Measurements from ENCODE around the gene EDDM13.
"Not testable (repeated sequence)": the region's sequence is repeated elsewhere in the genome, so short reads cannot be mapped to it uniquely, and the experiment has no call there.

The EDDM13 gene

DNA sequence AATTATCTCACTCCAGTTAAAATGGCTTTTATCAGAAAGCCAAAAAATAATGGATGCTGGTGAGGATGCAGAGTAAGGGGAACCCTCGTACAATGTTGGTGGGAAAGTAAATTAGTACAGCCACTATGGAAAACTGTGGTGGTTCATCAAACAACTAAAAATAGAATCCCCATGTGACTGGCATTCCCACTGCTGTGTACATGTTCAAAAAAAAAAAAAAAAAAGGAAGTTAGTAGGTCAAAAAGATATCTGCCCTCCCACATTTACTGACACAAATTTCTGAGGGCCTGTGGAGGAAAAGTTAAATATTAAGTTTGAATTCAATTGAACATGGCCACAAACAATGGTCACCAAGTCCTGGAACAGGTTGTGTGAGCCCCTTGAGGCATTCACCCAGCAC is 51.9 kb downstream of the EDDM13 start:
- DNase-seq (ENCODE audit: low read depth), result no peak
- H3K36me3 ChIP-seq (ENCODE audit: control insufficient read depth, insufficient read depth, low read length, severe bottlenecking), result no peaks in the 10 kb centered on the region

DNA sequence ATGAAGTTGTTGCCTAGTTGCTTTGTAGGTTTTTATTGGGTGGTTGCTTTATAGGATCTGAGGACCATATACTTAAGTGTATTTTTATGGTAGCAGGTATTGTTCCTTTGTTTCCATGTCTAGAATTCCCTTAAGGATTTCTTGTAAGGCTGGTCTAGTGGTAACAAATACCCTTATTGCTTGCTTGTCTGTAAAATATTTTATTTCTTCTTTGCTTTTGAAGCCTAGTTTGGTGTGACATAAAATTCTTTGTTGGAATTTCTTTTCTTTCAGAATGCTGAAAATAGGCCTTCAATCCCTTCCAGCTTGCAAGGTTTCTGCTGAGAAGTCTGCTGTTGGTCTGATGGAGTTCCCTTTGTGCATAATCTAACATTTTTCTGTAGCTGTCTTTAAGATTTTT is 60.1 kb downstream of the EDDM13 start:
- Histone ChIP-seq H3K27me3 (replicated peaks; ENCODE audit: control insufficient read depth, insufficient read depth, low read length) (no peaks in the 10 kb centered on the region), H3K4me1 (ENCODE audit: control insufficient read depth, insufficient read depth, low read length) (no peaks in the 10 kb centered on the region), H3K9ac (ENCODE audit: low read length) (no peak overlapping the region), H3K4me3 (ENCODE audit: low read length) (no peak overlapping the region), H3K9me3 (ENCODE audit: control insufficient read depth, low read length) (no peaks in the 10 kb centered on the region), H3K36me3 (ENCODE audit: control insufficient read depth, insufficient read depth, low read length, severe bottlenecking) (no peaks in the 10 kb centered on the region)
- no peak for DNase-seq (ENCODE audit: low read depth)

More for the DNA sequence above, 51.9 kb downstream of the EDDM13 start:
- no peak overlapping the region for H3K4me3 ChIP-seq (ENCODE audit: low read length)
- H3K4me1 ChIP-seq (ENCODE audit: control insufficient read depth, insufficient read depth, low read length), result no peaks in the 10 kb centered on the region
- H3K9me3 ChIP-seq (ENCODE audit: control insufficient read depth, low read length), result no peaks in the 10 kb centered on the region
- no peaks in the 10 kb centered on the region for H3K27me3 ChIP-seq (replicated peaks; ENCODE audit: control insufficient read depth, insufficient read depth, low read length)
- H3K9ac ChIP-seq (ENCODE audit: low read length), result no peak overlapping the region

DNA sequence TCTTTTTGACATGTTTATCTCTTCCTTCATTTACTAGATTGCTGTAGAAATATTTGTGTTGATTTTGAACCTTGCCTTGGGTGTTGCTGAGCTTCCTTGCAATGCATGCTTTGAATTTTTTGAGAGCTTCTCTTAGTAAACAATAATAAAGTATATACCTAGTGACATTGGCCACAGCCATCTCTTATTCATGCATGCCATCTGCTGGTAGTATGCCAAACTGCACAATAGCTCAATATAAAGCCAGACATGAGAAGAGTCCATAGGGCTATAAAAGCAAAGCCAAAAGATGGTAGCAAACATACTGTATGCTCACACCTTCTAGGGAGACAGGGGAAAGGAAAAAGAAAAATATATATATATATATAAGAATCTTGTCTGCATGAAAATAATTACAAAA is 61.0 kb downstream of the EDDM13 start:
- Histone ChIP-seq H3K27me3 (replicated peaks; ENCODE audit: control insufficient read depth, insufficient read depth, low read length) (no peaks in the 10 kb centered on the region), H3K4me1 (ENCODE audit: control insufficient read depth, insufficient read depth, low read length) (no peaks in the 10 kb centered on the region), H3K4me3 (ENCODE audit: low read length) (no peak overlapping the region), H3K36me3 (ENCODE audit: control insufficient read depth, insufficient read depth, low read length, severe bottlenecking) (no peaks in the 10 kb centered on the region), H3K9me3 (ENCODE audit: control insufficient read depth, low read length) (no peaks in the 10 kb centered on the region), H3K9ac (ENCODE audit: low read length) (no peak overlapping the region)
- peak; percentile 54 for DNase-seq (ENCODE audit: low read depth)

DNA sequence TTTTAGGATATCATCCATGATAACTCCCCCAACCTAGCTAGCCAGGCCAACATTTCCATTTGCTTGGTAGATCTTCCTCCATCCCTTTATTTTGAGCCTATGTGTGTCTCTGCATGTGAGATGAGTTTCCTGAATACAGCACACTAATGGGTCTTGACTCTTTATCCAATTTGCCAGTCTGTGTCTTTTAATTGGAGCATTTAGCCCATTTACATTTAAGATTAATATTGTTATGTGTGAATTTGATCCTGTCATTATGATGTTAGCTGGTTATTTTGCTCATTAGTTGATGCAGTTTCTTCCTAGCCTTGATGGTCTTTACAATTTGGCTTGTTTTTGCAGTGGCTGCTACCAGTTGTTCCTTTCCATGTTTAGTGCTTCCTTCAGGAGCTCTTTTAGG is 62.8 kb downstream of the EDDM13 start:
- H3K27me3 ChIP-seq (replicated peaks; ENCODE audit: control insufficient read depth, insufficient read depth, low read length); DNase-seq (ENCODE audit: low read depth); H3K9ac ChIP-seq (ENCODE audit: low read length); H3K4me1 ChIP-seq (ENCODE audit: control insufficient read depth, insufficient read depth, low read length); H3K9me3 ChIP-seq (ENCODE audit: control insufficient read depth, low read length); H3K36me3 ChIP-seq (ENCODE audit: control insufficient read depth, insufficient read depth, low read length, severe bottlenecking); H3K4me3 ChIP-seq (ENCODE audit: low read length): not testable (repeated sequence)

DNA sequence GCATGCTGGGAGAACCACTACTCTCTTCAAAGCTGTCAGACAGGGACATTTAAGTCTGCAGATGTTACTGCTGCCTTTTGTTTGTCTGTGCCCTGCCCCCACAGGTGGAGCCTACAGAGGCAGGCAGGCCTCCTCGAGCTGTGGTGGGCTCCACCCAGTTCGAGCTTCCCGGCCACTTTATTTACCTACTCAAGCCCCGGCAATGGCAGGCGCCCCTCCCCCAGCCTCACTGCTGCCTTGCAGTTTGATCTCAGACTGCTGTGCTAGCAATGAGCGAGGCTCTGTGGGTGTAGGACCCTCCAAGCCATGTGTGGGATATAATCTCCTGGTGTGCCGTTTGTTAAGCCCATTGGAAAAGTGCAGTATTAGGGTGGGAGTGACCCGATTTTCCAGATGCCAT is 64.5 kb downstream of the EDDM13 start:
- H3K36me3 ChIP-seq (ENCODE audit: control insufficient read depth, insufficient read depth, low read length, severe bottlenecking); H3K4me1 ChIP-seq (ENCODE audit: control insufficient read depth, insufficient read depth, low read length); H3K9me3 ChIP-seq (ENCODE audit: control insufficient read depth, low read length); H3K4me3 ChIP-seq (ENCODE audit: low read length); H3K27me3 ChIP-seq (replicated peaks; ENCODE audit: control insufficient read depth, insufficient read depth, low read length); H3K9ac ChIP-seq (ENCODE audit: low read length); DNase-seq (ENCODE audit: low read depth): not testable (repeated sequence)

DNA sequence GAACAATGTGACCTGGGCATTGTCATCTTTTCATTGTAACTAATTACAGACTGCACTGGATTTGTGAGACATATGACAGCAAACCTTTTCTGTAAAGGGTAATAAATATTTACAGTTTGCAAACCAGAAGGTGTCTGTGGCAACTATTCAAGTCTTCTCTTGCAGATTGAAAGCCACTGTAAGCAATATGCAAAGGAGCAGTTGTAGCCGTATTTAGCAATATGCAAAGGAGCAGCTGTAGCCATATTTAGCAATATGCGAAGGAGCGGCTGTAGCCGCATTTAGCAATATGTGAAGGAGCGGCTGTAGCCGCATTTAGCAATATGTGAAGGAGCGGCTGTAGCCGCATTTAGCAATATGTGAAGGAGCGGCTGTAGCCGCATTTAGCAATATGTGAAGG is 66.5 kb downstream of the EDDM13 start:
- peaks cover 11% of the 10 kb centered on the region for H3K9me3 ChIP-seq (ENCODE audit: control insufficient read depth, low read length)
- not testable (repeated sequence) for H3K4me3 ChIP-seq (ENCODE audit: low read length); DNase-seq (ENCODE audit: low read depth); H3K9ac ChIP-seq (ENCODE audit: low read length); H3K4me1 ChIP-seq (ENCODE audit: control insufficient read depth, insufficient read depth, low read length); H3K27me3 ChIP-seq (replicated peaks; ENCODE audit: control insufficient read depth, insufficient read depth, low read length); H3K36me3 ChIP-seq (ENCODE audit: control insufficient read depth, insufficient read depth, low read length, severe bottlenecking)

DNA sequence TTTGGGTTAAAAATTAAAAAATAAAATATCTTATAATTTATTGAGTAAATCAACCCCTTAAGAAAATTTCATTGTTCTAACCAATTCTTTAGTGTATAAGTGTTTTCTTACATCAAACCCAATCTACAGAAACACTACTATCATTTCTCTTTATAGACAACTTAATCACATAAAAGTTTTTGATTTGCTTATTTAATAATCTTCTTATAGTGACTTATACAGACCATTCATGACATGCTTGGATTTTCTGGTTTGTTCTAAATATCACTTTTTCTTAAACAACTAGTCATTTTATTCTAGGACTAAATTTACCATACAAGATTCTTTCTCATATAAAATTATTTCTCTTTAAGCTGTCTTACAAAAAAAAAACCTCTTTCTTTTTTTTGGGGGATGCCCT is 69.4 kb downstream of the EDDM13 start:
- Histone ChIP-seq H3K4me1 (ENCODE audit: control insufficient read depth, insufficient read depth, low read length) (no peaks in the 10 kb centered on the region), H3K9me3 (ENCODE audit: control insufficient read depth, low read length) (peaks cover 11% of the 10 kb centered on the region), H3K9ac (ENCODE audit: low read length) (no peak overlapping the region), H3K4me3 (ENCODE audit: low read length) (no peak overlapping the region), H3K36me3 (ENCODE audit: control insufficient read depth, insufficient read depth, low read length, severe bottlenecking) (no peaks in the 10 kb centered on the region), H3K27me3 (replicated peaks; ENCODE audit: control insufficient read depth, insufficient read depth, low read length) (no peaks in the 10 kb centered on the region)
- DNase-seq (ENCODE audit: low read depth), result no peak

DNA sequence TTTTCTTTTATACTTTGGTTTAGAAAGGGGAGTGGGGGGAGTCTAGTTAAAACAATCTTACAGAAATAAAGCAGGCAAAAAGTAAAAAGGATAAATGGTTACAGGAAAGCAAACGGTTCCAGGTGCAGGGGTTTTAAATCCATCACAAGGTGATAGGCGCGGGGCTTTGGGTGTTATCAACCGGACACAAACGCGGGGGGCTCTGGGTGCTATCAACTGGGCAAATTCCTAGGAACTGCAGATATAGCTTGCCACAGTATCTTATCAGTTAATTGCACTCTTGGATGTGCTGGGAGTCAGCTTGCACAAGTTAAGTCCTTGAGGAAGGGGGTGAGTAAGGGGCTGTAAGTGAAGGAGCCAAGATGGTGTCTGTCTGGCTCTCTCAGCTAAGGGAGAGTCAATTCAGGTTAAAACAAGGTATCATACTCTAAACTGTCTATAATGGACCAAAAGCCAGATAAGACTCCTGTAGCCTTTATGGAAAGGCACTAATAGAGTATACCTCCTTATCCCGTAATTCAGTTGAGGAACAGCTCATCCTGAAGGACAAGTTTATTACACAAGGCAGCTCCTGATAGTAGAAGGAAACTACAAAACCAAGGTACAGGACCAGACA is 74.7 kb downstream of the EDDM13 start:
- no peak for DNase-seq (ENCODE audit: low read depth)
- H3K9me3 ChIP-seq (ENCODE audit: control insufficient read depth, low read length), result peaks cover 8% of the 10 kb centered on the region
- H3K36me3 ChIP-seq (ENCODE audit: control insufficient read depth, insufficient read depth, low read length, severe bottlenecking), result no peaks in the 10 kb centered on the region
- no peaks in the 10 kb centered on the region for H3K4me1 ChIP-seq (ENCODE audit: control insufficient read depth, insufficient read depth, low read length)
- no peaks in the 10 kb centered on the region for H3K27me3 ChIP-seq (replicated peaks; ENCODE audit: control insufficient read depth, insufficient read depth, low read length)
- no peak overlapping the region for H3K9ac ChIP-seq (ENCODE audit: low read length)
- no peak overlapping the region for H3K4me3 ChIP-seq (ENCODE audit: low read length)

DNA sequence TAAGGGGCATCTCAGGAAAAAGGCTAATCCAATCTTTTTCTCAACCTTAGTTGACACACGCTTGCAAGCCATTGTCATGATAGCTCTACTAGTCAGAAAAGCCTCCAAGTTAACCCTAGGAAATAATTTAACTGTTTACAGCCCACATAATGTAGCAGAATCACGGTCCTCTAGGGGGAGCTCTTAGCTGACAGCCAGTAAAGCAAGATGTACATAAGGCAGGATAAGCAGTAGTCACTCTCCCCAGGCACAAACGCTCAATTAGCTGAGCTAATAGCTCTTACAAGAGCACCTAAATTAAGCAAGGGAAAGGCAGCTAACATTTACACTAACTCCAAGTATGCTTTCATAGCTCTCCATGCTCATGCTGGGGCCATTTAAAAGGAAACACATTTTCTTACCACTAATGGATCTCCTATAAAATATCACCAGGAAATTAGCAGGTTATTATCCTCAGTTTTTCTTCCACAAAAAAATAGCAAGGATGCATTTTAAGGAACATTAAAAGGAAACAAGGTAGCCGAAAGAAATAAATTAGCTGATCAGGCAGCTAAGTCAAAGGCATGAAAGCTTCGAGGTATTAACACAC is 75.8 kb downstream of the EDDM13 start:
- Histone ChIP-seq H3K4me1 (ENCODE audit: control insufficient read depth, insufficient read depth, low read length) (no peaks in the 10 kb centered on the region), H3K4me3 (ENCODE audit: low read length) (no peak overlapping the region), H3K9me3 (ENCODE audit: control insufficient read depth, low read length) (no peaks in the 10 kb centered on the region), H3K36me3 (ENCODE audit: control insufficient read depth, insufficient read depth, low read length, severe bottlenecking) (no peaks in the 10 kb centered on the region), H3K27me3 (replicated peaks; ENCODE audit: control insufficient read depth, insufficient read depth, low read length) (no peaks in the 10 kb centered on the region), H3K9ac (ENCODE audit: low read length) (no peak overlapping the region)
- peak; percentile 13 for DNase-seq (ENCODE audit: low read depth)

DNA sequence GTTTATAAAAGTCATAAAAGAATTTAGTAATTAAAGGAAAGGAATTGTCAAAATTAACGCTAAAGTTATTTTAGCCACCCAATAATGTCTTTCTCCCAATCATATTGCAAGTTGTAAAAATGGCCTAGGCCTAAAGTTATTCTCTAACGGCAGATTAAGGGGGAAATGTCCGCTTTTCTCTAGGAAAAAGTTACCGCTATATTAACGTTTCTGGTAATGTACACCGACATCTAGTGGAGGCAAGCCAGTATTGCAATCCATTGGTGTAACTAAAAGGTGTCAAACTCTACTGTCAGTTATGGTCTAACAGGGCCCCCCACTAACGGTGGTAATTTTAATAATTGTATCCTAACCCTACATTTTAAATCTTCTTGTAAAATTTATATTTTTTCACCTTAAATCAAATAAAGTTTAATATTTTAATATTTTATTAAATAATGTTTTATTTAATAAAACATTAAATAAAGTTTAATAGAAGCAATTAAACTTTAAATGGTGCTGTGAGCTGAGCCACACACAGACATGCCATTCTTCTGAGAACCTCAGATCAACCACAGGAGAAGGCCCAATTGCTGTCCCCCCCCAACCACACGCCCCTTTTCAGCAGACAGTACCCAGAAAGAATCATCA is 78.0 kb downstream of the EDDM13 start:
- Histone ChIP-seq H3K9me3 (ENCODE audit: control insufficient read depth, low read length) (no peaks in the 10 kb centered on the region), H3K36me3 (ENCODE audit: control insufficient read depth, insufficient read depth, low read length, severe bottlenecking) (no peaks in the 10 kb centered on the region), H3K9ac (ENCODE audit: low read length) (peak overlapping the region; percentile 18), H3K4me3 (ENCODE audit: low read length) (no peak overlapping the region), H3K27me3 (replicated peaks; ENCODE audit: control insufficient read depth, insufficient read depth, low read length) (no peaks in the 10 kb centered on the region), H3K4me1 (ENCODE audit: control insufficient read depth, insufficient read depth, low read length) (no peaks in the 10 kb centered on the region)
- peak; percentile 75 for DNase-seq (ENCODE audit: low read depth)

DNA sequence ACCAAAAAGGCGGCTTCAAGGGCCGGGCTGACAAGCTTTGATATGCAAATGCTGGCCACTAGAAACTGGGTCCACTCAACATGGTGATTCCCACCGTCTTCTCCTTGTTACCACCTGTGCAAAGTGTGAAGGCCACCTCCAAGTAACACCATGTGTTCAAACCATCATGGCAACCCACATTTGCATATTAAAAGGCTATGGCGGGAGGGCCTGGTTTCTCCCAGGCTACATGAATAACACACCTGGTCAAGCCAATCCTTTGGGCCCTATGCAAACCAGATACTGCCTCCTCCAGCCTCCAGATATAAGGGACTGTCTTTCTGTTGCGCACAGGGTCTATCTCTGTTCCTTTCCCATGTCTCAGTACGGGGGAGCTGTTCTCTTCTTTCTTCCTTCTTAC is 78.7 kb downstream of the EDDM13 start:
- no peak for DNase-seq (ENCODE audit: low read depth)
- Histone ChIP-seq H3K36me3 (ENCODE audit: control insufficient read depth, insufficient read depth, low read length, severe bottlenecking) (no peaks in the 10 kb centered on the region), H3K4me1 (ENCODE audit: control insufficient read depth, insufficient read depth, low read length) (no peaks in the 10 kb centered on the region)

More for the DNA sequence above, 78.7 kb downstream of the EDDM13 start:
- H3K27me3 ChIP-seq (replicated peaks; ENCODE audit: control insufficient read depth, insufficient read depth, low read length), result no peaks in the 10 kb centered on the region
- no peak overlapping the region for H3K4me3 ChIP-seq (ENCODE audit: low read length)
- no peaks in the 10 kb centered on the region for H3K9me3 ChIP-seq (ENCODE audit: control insufficient read depth, low read length)
- H3K9ac ChIP-seq (ENCODE audit: low read length), result no peak overlapping the region
